Naive thymus-derived CD8-positive, alpha-beta T cell (primary cell): Measurements from ENCODE around the gene PRTN3. TPM values are rescaled to one million over a fixed set of nuclear protein-coding genes. Genes with fewer than 3 reads are reported as not detected.

Source experiments
- ATAC-seq, 2 donors: fragments of 150-1000 bp; cut with Tn5 transposase in 1 of 2; sonication (Bioruptor Pico), chemical (Tn5 transposase) in 1 of 2; 1 replicate in 1 of 2; 2 replicates in 1 of 2; pipeline ENCODE4 v1.10.0; 2021; ENCODE audit warnings: mild to moderate bottlenecking in 2 of 2, moderate library complexity in 2 of 2
- POLR2A ChIA-PET: fragments of 350-600 bp; sonication (Branson Sonifier 250); formaldehyde crosslinking; loops from one replicate; lab custom pipeline; 2021; ENCODE audit warnings: antibody characterized with exemption; lab: Charles Lee
- DNase-seq, 10 donors: peaks; one replicate each; pipeline versions ENCODE4 v3.0.0 to v3.0.0-alpha.2; 2020 to 2022
- H3K27ac Mint-ChIP-seq, 10 donors: one replicate each; pipeline ENCODE4 v1.8.0; 2020 to 2022; ENCODE audit warnings: mild to moderate bottlenecking in 10 of 10, mixed read lengths in 10 of 10, moderate library complexity in 4 of 10, inconsistent platforms in 1 of 10
- H3K27me3 Mint-ChIP-seq, 5 donors: one replicate each; pipeline ENCODE4 v1.8.0; 2021 to 2022; ENCODE audit warnings: mixed read lengths in 5 of 5
- H3K36me3 Mint-ChIP-seq, 3 donors: one replicate each; pipeline ENCODE4 v1.8.0; 2020 to 2022; ENCODE audit warnings: mixed read lengths in 3 of 3, mild to moderate bottlenecking in 2 of 3, inconsistent platforms in 1 of 3
- H3K4me1 Mint-ChIP-seq, 4 donors: one replicate each; pipeline ENCODE4 v1.8.0; 2021 to 2022; ENCODE audit warnings: mixed read lengths in 4 of 4
- H3K4me3 Mint-ChIP-seq, 10 donors: one replicate each; pipeline ENCODE4 v1.8.0; 2020 to 2022; ENCODE audit warnings: mild to moderate bottlenecking in 10 of 10, mixed read lengths in 10 of 10, moderate library complexity in 6 of 10, inconsistent platforms in 1 of 10
- H3K9me3 Mint-ChIP-seq, 9 donors: one replicate each; pipeline ENCODE4 v1.8.0; 2020 to 2022; ENCODE audit warnings: mixed read lengths in 9 of 9, mild to moderate bottlenecking in 3 of 9, inconsistent platforms in 1 of 9, moderate library complexity in 1 of 9
- polyA plus RNA-seq, 3 donors: library from polyadenylated mRNA; unstranded; fragments of 300-500 nt; fragmentation: Illumina TruSeq; gene quantifications; one replicate each; pipeline ENCODE4 v1.2.3, GENCODE V29; 2021
- total RNA-seq, 8 experiments: library from RNA in 2 of 8; stranded (reverse) in 2 of 8; gene quantifications; one replicate each; pipeline ENCODE4 v1.2.3 and lab custom pipeline; 2021 to 2026

PRTN3 gene
- total RNA-seq (not detected), polyA plus RNA-seq (not detected), total RNA-seq (lab: John Stamatoyannopoulos, UW) (0 to 0.35 (median 0) reads per million in 6 experiments)

GRCh38 chr19:840519-841206, at the start of gene PRTN3:
TSS of gene PRTN3 (plus strand) at chr19:840999. CDS start at chr19:841009, 10 bp downstream.
- POLR2A ChIA-PET: interaction anchor here (0.5 to 0.6 kb wide), 2 partner anchors 70 to 252 kb away, joined by 3 to 6 read pairs; no protein-coding TSS in a partner anchor
- Mint-ChIP-seq H3K9me3 (peaks cover 0 to 3% (median 0%) of the 10 kb centered on the region in 9 donors), H3K27ac (peak within 1 kb of the TSS in 1 of 10 donors; percentile 8)

GRCh38 chr19:791007-791566, 49.7 kb upstream of the PRTN3 start:
- ATAC-seq (no peak), DNase-seq (no peak)
- H3K9me3 Mint-ChIP-seq: no peaks in the 10 kb centered on the region
- H3K4me1 Mint-ChIP-seq: peaks cover 0 to 12% (median 7%) of the 10 kb centered on the region in 4 donors
- POLR2A ChIA-PET: interaction anchor here (0.6 kb wide), 1 partner anchor 31 kb away, joined by 3 read pairs; no protein-coding TSS in a partner anchor
- H3K27ac Mint-ChIP-seq: peak overlapping the region in 1 of 10 donors; percentile 24
- H3K36me3 Mint-ChIP-seq: no peaks in the 10 kb centered on the region
- no peak overlapping the region for H3K4me3 Mint-ChIP-seq
- H3K27me3 Mint-ChIP-seq: peaks cover 0 to 14% (median 6%) of the 10 kb centered on the region in 5 donors

More at GRCh38 chr19:840519-841206, at the start of gene PRTN3:
- no peak for ATAC-seq
- Mint-ChIP-seq H3K36me3 (peaks cover 0 to 7% (median 0%) of the 10 kb centered on the region in 3 donors), H3K4me1 (peaks cover 3 to 13% (median 8%) of the 10 kb centered on the region in 4 donors), H3K27me3 (peaks cover 12 to 49% (median 28%) of the 10 kb centered on the region in 5 donors), H3K4me3 (no peak within 1 kb of the TSS)
- DNase-seq: no peak

- Mint-ChIP-seq H3K27me3 (peaks cover 0 to 14% (median 6%) of the 10 kb centered on the region in 5 donors), H3K27ac (no peak overlapping the region), H3K4me1 (peaks cover 2 to 12% (median 9%) of the 10 kb centered on the region in 4 donors), H3K9me3 (no peaks in the 10 kb centered on the region), H3K36me3 (no peaks in the 10 kb centered on the region), H3K4me3 (no peak overlapping the region)
- ATAC-seq (no peak), DNase-seq (no peak)
- POLR2A ChIA-PET: interaction anchor here (0.6 kb wide), 1 partner anchor 30 kb away, joined by 3 read pairs; no protein-coding TSS in a partner anchor
Measured at GRCh38 chr19:791567-792305, 49.1 kb upstream of the PRTN3 start.

- no peak overlapping the region for H3K4me3 Mint-ChIP-seq
- POLR2A ChIA-PET: interaction anchor here (0.6 kb wide), 1 partner anchor 796 kb away, joined by 9 read pairs; no protein-coding TSS in a partner anchor
- DNase-seq (no peak), ATAC-seq (no peak)
- peaks cover 0 to 14% (median 6%) of the 10 kb centered on the region in 5 donors for H3K27me3 Mint-ChIP-seq
- H3K4me1 Mint-ChIP-seq: peaks cover 4 to 13% (median 11%) of the 10 kb centered on the region in 4 donors
- H3K27ac Mint-ChIP-seq: no peak overlapping the region
- H3K9me3 Mint-ChIP-seq: no peaks in the 10 kb centered on the region
- H3K36me3 Mint-ChIP-seq: no peaks in the 10 kb centered on the region
Measured at GRCh38 chr19:792306-792885, 48.4 kb upstream of the PRTN3 start.

GRCh38 chr19:793806-794205, 47.0 kb upstream of the PRTN3 start:
- ATAC-seq: no peak
- no peaks in the 10 kb centered on the region for H3K36me3 Mint-ChIP-seq
- peaks cover 6 to 16% (median 11%) of the 10 kb centered on the region in 4 donors for H3K4me1 Mint-ChIP-seq
- DNase-seq: no peak
- POLR2A ChIA-PET: no interaction called here
- H3K4me3 Mint-ChIP-seq: no peak overlapping the region
- no peak overlapping the region for H3K27ac Mint-ChIP-seq
- no peaks in the 10 kb centered on the region for H3K9me3 Mint-ChIP-seq
- peaks cover 0 to 13% (median 6%) of the 10 kb centered on the region in 5 donors for H3K27me3 Mint-ChIP-seq

GRCh38 chr19:795073-795611, 45.7 kb upstream of the PRTN3 start:
- Mint-ChIP-seq H3K4me3 (peak overlapping the region in 4 of 10 donors; percentile 2 to 42 (median 22)), H3K36me3 (peaks cover 0 to 9% (median 0%) of the 10 kb centered on the region in 3 donors), H3K4me1 (peaks cover 8 to 21% (median 16%) of the 10 kb centered on the region in 4 donors), H3K27ac (no peak overlapping the region), H3K9me3 (no peaks in the 10 kb centered on the region), H3K27me3 (peaks cover 0 to 6% (median 0%) of the 10 kb centered on the region in 5 donors)
- POLR2A ChIA-PET: interaction anchor here (0.6 kb wide), 2 partner anchors 78 to 350 kb away, joined by 3 read pairs; no protein-coding TSS in a partner anchor
- DNase-seq: no peak
- ATAC-seq: no peak

- peaks cover 0 to 3% (median 0%) of the 10 kb centered on the region in 5 donors for H3K27me3 Mint-ChIP-seq
- no peaks in the 10 kb centered on the region for H3K9me3 Mint-ChIP-seq
- no peak overlapping the region for H3K27ac Mint-ChIP-seq
- POLR2A ChIA-PET: interaction anchor here (0.6 to 2.2 kb wide), 5 partner anchors 8 to 349 kb away, joined by 3 to 7 read pairs (median 4); partner anchors contain the start of gene RNF126
- ATAC-seq: no peak
- peaks cover 13 to 27% (median 23%) of the 10 kb centered on the region in 4 donors for H3K4me1 Mint-ChIP-seq
- H3K4me3 Mint-ChIP-seq: peak overlapping the region in 8 of 10 donors; percentile 2 to 96 (median 14)
- H3K36me3 Mint-ChIP-seq: peaks cover 0 to 15% (median 0%) of the 10 kb centered on the region in 3 donors
- DNase-seq: no peak
Measured at GRCh38 chr19:795691-796581, 44.9 kb upstream of the PRTN3 start.

- Mint-ChIP-seq H3K4me1 (peaks cover 17 to 37% (median 33%) of the 10 kb centered on the region in 4 donors), H3K36me3 (peaks cover 0 to 15% (median 0%) of the 10 kb centered on the region in 3 donors), H3K27me3 (no peaks in the 10 kb centered on the region), H3K9me3 (no peaks in the 10 kb centered on the region), H3K4me3 (peak within 1 kb of the TSS; percentile 88 to 97 (median 95)), H3K27ac (peak within 1 kb of the TSS; percentile 88 to 96 (median 94))
- ATAC-seq: peak; percentile 84 to 87
- POLR2A ChIA-PET: interaction anchor here (0.6 to 2.5 kb wide), 9 partner anchors 9 to 379 kb away, joined by 3 to 10 read pairs (median 5); partner anchors contain the start of genes ARHGAP45, KISS1R, MED16 and RNF126
- peak; percentile 97 to 100 (median 100) for DNase-seq
Measured at GRCh38 chr19:796692-797527, 43.9 kb upstream of the PRTN3 start, which contains the start of gene PTBP1. TSS of gene PTBP1 (plus strand) at chr19:797452. CDS start at chr19:797498, 46 bp downstream.

GRCh38 chr19:797528-798414, 43.0 kb upstream of the PRTN3 start:
- ATAC-seq: peak; percentile 9 to 15
- peak overlapping the region; percentile 31 to 96 (median 92) for H3K27ac Mint-ChIP-seq
- peak; percentile 75 to 92 (median 86) for DNase-seq
- no peaks in the 10 kb centered on the region for H3K9me3 Mint-ChIP-seq
- peak overlapping the region; percentile 88 to 97 (median 90) for H3K4me3 Mint-ChIP-seq
- peaks cover 22 to 45% (median 41%) of the 10 kb centered on the region in 4 donors for H3K4me1 Mint-ChIP-seq
- no peaks in the 10 kb centered on the region for H3K27me3 Mint-ChIP-seq
- peaks cover 0 to 17% (median 0%) of the 10 kb centered on the region in 3 donors for H3K36me3 Mint-ChIP-seq
- POLR2A ChIA-PET: interaction anchor here (0.6 to 2.5 kb wide), 13 partner anchors 11 to 1145 kb away, joined by 3 to 10 read pairs (median 4); partner anchors contain the start of genes CIRBP, KISS1R, RNF126 and RNU6-9
